ENCODE data around the gene ADIPOQ.

DNA sequence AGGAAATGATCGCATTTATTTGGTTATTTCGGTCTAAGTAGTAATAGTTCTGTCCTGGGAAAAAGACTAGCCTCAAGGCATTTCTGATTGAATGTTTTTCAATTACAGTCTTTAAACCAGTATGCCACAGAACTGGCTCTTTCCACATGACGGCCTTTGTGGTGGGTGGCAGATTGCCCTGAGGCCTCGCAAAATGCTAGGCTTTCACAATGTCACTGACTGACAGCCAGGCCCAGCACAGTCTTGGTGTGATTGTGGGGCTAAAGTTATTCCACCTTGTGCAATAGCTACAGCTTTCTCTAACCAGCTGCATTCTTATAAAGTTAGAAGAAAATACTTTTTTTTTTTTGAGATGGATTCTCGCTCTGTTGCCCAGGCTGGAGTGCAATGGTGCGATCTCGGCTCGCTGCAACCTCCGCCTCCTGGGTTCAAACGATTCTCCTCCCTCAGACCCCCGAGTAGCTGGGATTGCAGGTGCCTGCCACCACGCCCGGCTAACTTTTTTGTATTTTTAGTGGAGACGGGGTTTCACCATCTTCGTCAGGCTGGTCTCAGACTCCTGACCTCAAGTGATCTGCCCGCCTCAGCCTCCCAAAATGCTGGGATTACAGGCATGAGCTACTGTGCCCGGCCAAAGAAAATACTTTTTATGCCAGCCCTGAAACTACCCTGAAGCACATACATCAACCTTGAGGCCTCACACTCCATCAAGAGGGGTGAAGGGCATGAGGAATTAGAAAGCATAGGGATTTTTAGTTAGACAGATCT is 2.5 kb upstream of the ADIPOQ start:
- TF ChIP-seq, protein P1, sequence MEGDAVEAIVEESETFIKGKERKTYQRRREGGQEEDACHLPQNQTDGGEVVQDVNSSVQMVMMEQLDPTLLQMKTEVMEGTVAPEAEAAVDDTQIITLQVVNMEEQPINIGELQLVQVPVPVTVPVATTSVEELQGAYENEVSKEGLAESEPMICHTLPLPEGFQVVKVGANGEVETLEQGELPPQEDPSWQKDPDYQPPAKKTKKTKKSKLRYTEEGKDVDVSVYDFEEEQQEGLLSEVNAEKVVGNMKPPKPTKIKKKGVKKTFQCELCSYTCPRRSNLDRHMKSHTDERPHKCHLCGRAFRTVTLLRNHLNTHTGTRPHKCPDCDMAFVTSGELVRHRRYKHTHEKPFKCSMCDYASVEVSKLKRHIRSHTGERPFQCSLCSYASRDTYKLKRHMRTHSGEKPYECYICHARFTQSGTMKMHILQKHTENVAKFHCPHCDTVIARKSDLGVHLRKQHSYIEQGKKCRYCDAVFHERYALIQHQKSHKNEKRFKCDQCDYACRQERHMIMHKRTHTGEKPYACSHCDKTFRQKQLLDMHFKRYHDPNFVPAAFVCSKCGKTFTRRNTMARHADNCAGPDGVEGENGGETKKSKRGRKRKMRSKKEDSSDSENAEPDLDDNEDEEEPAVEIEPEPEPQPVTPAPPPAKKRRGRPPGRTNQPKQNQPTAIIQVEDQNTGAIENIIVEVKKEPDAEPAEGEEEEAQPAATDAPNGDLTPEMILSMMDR (IDR thresholded peaks at IDR 0.05; ENCODE audit: low read depth, low read length) = no peak
- TF ChIP-seq EZH2phosphoT487 (IDR thresholded peaks at IDR 0.05; ENCODE audit: low read depth) = no peak

Measured in OCI-LY3 (cell line).